OCI-LY3 (cell line): Measurements from ENCODE around the gene MLLT11.

Source experiments
- H2AFZ ChIP-seq: fragments of 200-600, 300-600 bp; shearing (Covaris generic); 2 replicates; pipeline ENCODE4 v1.6.0; 2014; ENCODE audit warnings: antibody characterized with exemption, low read depth, low read length
- H3K27ac ChIP-seq: fragments of 200-600, 300-600 bp; sonication (generic); 2 replicates; pipeline ENCODE4 v1.5.1; 2014; ENCODE audit warnings: mild to moderate bottlenecking, low read length, moderate library complexity, mixed read lengths
- H3K27me3 ChIP-seq: fragments of 200-600, 300-600 bp; sonication (generic); 2 replicates; pipeline ENCODE4 v1.6.1; 2014; ENCODE audit warnings: low read depth, low read length, mixed read lengths
- H3K36me3 ChIP-seq: fragments of 200-600, 300-600 bp; sonication (generic); replicated peaks from 2 replicates; pipeline ENCODE3; 2014; ENCODE audit warnings: low read depth, low read length, mixed read lengths
- H3K4me1 ChIP-seq: fragments of 300-600, 200-600 bp; sonication (generic); 2 replicates; pipeline ENCODE4 v1.6.1; 2014; ENCODE audit warnings: low read length, mixed read lengths
- H3K4me2 ChIP-seq: fragments of 200-600, 300-600 bp; sonication (generic); 2 replicates; pipeline ENCODE4 v1.6.1; 2014; ENCODE audit warnings: low read length, mixed read lengths
- H3K4me3 ChIP-seq: fragments of 300-600, 200-600 bp; sonication (generic); 2 replicates; pipeline ENCODE4 v1.5.1; 2014; ENCODE audit warnings: antibody characterized with exemption, mild to moderate bottlenecking, low read length, moderate library complexity
- H3K79me2 ChIP-seq: fragments of 300-600, 200-600 bp; shearing (Covaris generic); 2 replicates; pipeline ENCODE4 v1.6.1; 2014; ENCODE audit warnings: mild to moderate bottlenecking, low read length, mixed read lengths
- H3K9ac ChIP-seq: fragments of 300-600, 200-600 bp; shearing (Covaris generic); 2 replicates; pipeline ENCODE4 v1.6.0; 2014; ENCODE audit warnings: mild to moderate bottlenecking, low read length, moderate library complexity
- H3K9me3 ChIP-seq: fragments of 200-600, 300-600 bp; shearing (Covaris generic); 2 replicates; pipeline ENCODE4 v1.6.1; 2014; ENCODE audit warnings: low read length, mixed read lengths; ENCODE audit not compliant: insufficient read depth
- H4K20me1 ChIP-seq: fragments of 200-600, 300-600 bp; sonication (generic); 2 replicates; pipeline ENCODE4 v1.6.1; 2016; ENCODE audit warnings: low read length, mixed read lengths; ENCODE audit not compliant: insufficient read depth
- CTCF ChIP-seq: fragments of 200-600, 300-600 bp; sonication (generic); IDR thresholded peaks from 2 replicates; pipeline ENCODE4 v1.5.1; 2014; ENCODE audit warnings: antibody characterized with exemption, low read length, low read depth
- EZH2phosphoT487 ChIP-seq: fragments of 200-600 bp; shearing (Covaris generic); IDR thresholded peaks from 2 replicates; pipeline ENCODE4 v1.6.1; 2018; ENCODE audit warnings: antibody characterized with exemption, mixed run types, low read depth

Gene MLLT11

GRCh38 chr1:151108331-151108730 is 48.1 kb downstream of the MLLT11 start:
- Histone ChIP-seq H3K79me2 (no peaks in the 10 kb centered on the region), H2AFZ (no peak overlapping the region), H4K20me1 (no peaks in the 10 kb centered on the region), H3K36me3 (no peaks in the 10 kb centered on the region), H3K4me1 (no peaks in the 10 kb centered on the region), H3K4me3 (no peak overlapping the region), H3K27me3 (no peaks in the 10 kb centered on the region), H3K9ac (no peak overlapping the region), H3K9me3 (no peaks in the 10 kb centered on the region), H3K4me2 (no peak overlapping the region), H3K27ac (no peak overlapping the region)
- TF ChIP-seq EZH2phosphoT487 = no peak
- TF ChIP-seq CTCF = no peak

- Histone ChIP-seq H3K9ac (no peak overlapping the region), H3K36me3 (no peaks in the 10 kb centered on the region), H3K79me2 (no peaks in the 10 kb centered on the region), H3K9me3 (no peaks in the 10 kb centered on the region), H3K4me2 (no peak overlapping the region), H3K27ac (no peak overlapping the region), H3K27me3 (no peaks in the 10 kb centered on the region), H4K20me1 (no peaks in the 10 kb centered on the region), H2AFZ (no peak overlapping the region), H3K4me1 (no peaks in the 10 kb centered on the region), H3K4me3 (no peak overlapping the region)
- TF ChIP-seq CTCF (no peak), EZH2phosphoT487 (no peak)
Observed at GRCh38 chr1:151113877-151114276, 53.7 kb downstream of the MLLT11 start.
